ENCODE measurements around the gene ATP9B. TPM values are rescaled to one million over a fixed set of nuclear protein-coding genes. Genes with fewer than 3 reads are reported as not detected.

Gene ATP9B
- total RNA-seq, 1 donor from 2014 or later = 48.6 TPM

GRCh38 chr18:79378536-79379250 lies 309.5 kb downstream of the ATP9B start:
- Histone ChIP-seq H3K4me1 (peaks cover 7% of the 10 kb centered on the region), H3K9me3 (no peaks in the 10 kb centered on the region), H3K27ac (no peak overlapping the region), H3K4me3 (no peak overlapping the region), H3K36me3 (peaks cover 32% of the 10 kb centered on the region), H3K27me3 (ENCODE audit: low read depth) (no peaks in the 10 kb centered on the region)
- TF ChIP-seq, protein P1, sequence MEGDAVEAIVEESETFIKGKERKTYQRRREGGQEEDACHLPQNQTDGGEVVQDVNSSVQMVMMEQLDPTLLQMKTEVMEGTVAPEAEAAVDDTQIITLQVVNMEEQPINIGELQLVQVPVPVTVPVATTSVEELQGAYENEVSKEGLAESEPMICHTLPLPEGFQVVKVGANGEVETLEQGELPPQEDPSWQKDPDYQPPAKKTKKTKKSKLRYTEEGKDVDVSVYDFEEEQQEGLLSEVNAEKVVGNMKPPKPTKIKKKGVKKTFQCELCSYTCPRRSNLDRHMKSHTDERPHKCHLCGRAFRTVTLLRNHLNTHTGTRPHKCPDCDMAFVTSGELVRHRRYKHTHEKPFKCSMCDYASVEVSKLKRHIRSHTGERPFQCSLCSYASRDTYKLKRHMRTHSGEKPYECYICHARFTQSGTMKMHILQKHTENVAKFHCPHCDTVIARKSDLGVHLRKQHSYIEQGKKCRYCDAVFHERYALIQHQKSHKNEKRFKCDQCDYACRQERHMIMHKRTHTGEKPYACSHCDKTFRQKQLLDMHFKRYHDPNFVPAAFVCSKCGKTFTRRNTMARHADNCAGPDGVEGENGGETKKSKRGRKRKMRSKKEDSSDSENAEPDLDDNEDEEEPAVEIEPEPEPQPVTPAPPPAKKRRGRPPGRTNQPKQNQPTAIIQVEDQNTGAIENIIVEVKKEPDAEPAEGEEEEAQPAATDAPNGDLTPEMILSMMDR (IDR thresholded peaks at IDR 0.05) = peak; percentile 97
- ATAC-seq (peak; percentile 87 to 88), DNase-seq (peak; percentile 86)
- intact Hi-C loops (cut with DNase I) = no loop called here

GRCh38 chr18:79379251-79379905 lies 310.2 kb downstream of the ATP9B start:
- Histone ChIP-seq H3K9me3 (no peaks in the 10 kb centered on the region), H3K27me3 (ENCODE audit: low read depth) (no peaks in the 10 kb centered on the region), H3K4me1 (peaks cover 7% of the 10 kb centered on the region), H3K4me3 (no peak overlapping the region), H3K36me3 (peaks cover 28% of the 10 kb centered on the region), H3K27ac (no peak overlapping the region)
- no peak for ATAC-seq
- TF ChIP-seq, protein P1 (IDR thresholded peaks at IDR 0.05) = no peak
- no peak for DNase-seq
- intact Hi-C loops (cut with DNase I) = no loop called here

- DNase-seq (no peak), ATAC-seq (peak in 1 of 2 donors; percentile 2)
- Histone ChIP-seq H3K9me3 (no peaks in the 10 kb centered on the region), H3K4me1 (peaks cover 7% of the 10 kb centered on the region), H3K27ac (no peak overlapping the region), H3K27me3 (ENCODE audit: low read depth) (no peaks in the 10 kb centered on the region), H3K4me3 (no peak overlapping the region), H3K36me3 (peaks cover 20% of the 10 kb centered on the region)
- TF ChIP-seq, protein P1 (IDR thresholded peaks at IDR 0.05) = no peak
- intact Hi-C loops (cut with DNase I) = loop anchor here (10.0 kb wide), 2 partner anchors 145 to 265 kb away; no protein-coding TSS in a partner anchor
Observed at GRCh38 chr18:79379931-79380815, 311.0 kb downstream of the ATP9B start.

- H3K4me3 ChIP-seq = no peak overlapping the region
- no peak overlapping the region for H3K27ac ChIP-seq
- DNase-seq = peak; percentile 65
- H3K36me3 ChIP-seq = peaks cover 17% of the 10 kb centered on the region
- TF ChIP-seq, protein P1 (IDR thresholded peaks at IDR 0.05) = peak; percentile 85
- H3K9me3 ChIP-seq = no peaks in the 10 kb centered on the region
- H3K4me1 ChIP-seq = peaks cover 7% of the 10 kb centered on the region
- intact Hi-C loops (cut with DNase I) = loop anchor here (10.0 kb wide), 2 partner anchors 144 to 264 kb away; no protein-coding TSS in a partner anchor
- peak; percentile 50 to 56 for ATAC-seq
- no peaks in the 10 kb centered on the region for H3K27me3 ChIP-seq (ENCODE audit: low read depth)
Observed at GRCh38 chr18:79380816-79381806, 311.9 kb downstream of the ATP9B start.
